Chondrocyte (in vitro differentiated cells): ENCODE data around the gene SMKR1. TPM values are rescaled to one million over a fixed set of nuclear protein-coding genes. Genes with fewer than 3 reads are reported as not detected.

Source experiments
- DNase-seq: peaks from one replicate; pipeline ENCODE4 v3.0.0; 2021; ENCODE audit warnings: mixed read lengths, low spot score
- H3K27ac Mint-ChIP-seq: one replicate; pipeline ENCODE4 v1.8.0; 2021; ENCODE audit warnings: mild to moderate bottlenecking, moderate library complexity, mixed read lengths; ENCODE audit not compliant: unreplicated experiment
- H3K27me3 Mint-ChIP-seq: 2 replicates; pipeline ENCODE4 v1.8.0; 2021; ENCODE audit warnings: low read depth, mixed read lengths
- H3K36me3 Mint-ChIP-seq: 2 replicates; pipeline ENCODE4 v1.8.0; 2021; ENCODE audit warnings: low read depth, mixed read lengths
- H3K4me1 Mint-ChIP-seq: 2 replicates; pipeline ENCODE4 v1.8.0; 2021; ENCODE audit warnings: low read depth, mild to moderate bottlenecking, mixed read lengths
- H3K4me3 Mint-ChIP-seq: one replicate; pipeline ENCODE4 v1.8.0; 2021; ENCODE audit warnings: mild to moderate bottlenecking, moderate library complexity, mixed read lengths; ENCODE audit not compliant: unreplicated experiment
- H3K9me3 Mint-ChIP-seq: 2 replicates; pipeline ENCODE4 v1.8.0; 2021; ENCODE audit warnings: low read depth, mixed read lengths
- total RNA-seq: library from RNA; stranded (reverse); gene quantifications from 3 replicates; pipeline ENCODE4 v1.2.1, GENCODE V29; 2021
- TF ChIP-seq, protein P1 (sequence below): fragments of 200-600 bp; sonication (generic); IDR thresholded peaks from 2 replicates; pipeline ENCODE4 v1.5.0; 2021; ENCODE audit warnings: antibody characterized with exemption, mild to moderate bottlenecking, moderate library complexity

Gene SMKR1
- total RNA-seq, 1 donor from 2014 or later = 0.20 TPM

GRCh38 chr7:129457101-129457500 is 45.2 kb upstream of the SMKR1 start:
- Mint-ChIP-seq H3K9me3 (no peaks in the 10 kb centered on the region), H3K4me1 (no peaks in the 10 kb centered on the region), H3K36me3 (no peaks in the 10 kb centered on the region), H3K27ac (no peak overlapping the region), H3K27me3 (no peaks in the 10 kb centered on the region), H3K4me3 (no peak overlapping the region)
- TF ChIP-seq, protein P1, sequence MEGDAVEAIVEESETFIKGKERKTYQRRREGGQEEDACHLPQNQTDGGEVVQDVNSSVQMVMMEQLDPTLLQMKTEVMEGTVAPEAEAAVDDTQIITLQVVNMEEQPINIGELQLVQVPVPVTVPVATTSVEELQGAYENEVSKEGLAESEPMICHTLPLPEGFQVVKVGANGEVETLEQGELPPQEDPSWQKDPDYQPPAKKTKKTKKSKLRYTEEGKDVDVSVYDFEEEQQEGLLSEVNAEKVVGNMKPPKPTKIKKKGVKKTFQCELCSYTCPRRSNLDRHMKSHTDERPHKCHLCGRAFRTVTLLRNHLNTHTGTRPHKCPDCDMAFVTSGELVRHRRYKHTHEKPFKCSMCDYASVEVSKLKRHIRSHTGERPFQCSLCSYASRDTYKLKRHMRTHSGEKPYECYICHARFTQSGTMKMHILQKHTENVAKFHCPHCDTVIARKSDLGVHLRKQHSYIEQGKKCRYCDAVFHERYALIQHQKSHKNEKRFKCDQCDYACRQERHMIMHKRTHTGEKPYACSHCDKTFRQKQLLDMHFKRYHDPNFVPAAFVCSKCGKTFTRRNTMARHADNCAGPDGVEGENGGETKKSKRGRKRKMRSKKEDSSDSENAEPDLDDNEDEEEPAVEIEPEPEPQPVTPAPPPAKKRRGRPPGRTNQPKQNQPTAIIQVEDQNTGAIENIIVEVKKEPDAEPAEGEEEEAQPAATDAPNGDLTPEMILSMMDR = no peak
- no peak for DNase-seq

- H3K27ac Mint-ChIP-seq = no peak overlapping the region
- H3K27me3 Mint-ChIP-seq = no peaks in the 10 kb centered on the region
- no peaks in the 10 kb centered on the region for H3K36me3 Mint-ChIP-seq
Observed at GRCh38 chr7:129458171-129458570, 44.2 kb upstream of the SMKR1 start.

GRCh38 chr7:129461809-129462208 is 40.5 kb upstream of the SMKR1 start:
- no peak overlapping the region for H3K27ac Mint-ChIP-seq
- no peaks in the 10 kb centered on the region for H3K36me3 Mint-ChIP-seq
- TF ChIP-seq, protein P1 = no peak
- no peak overlapping the region for H3K4me3 Mint-ChIP-seq
- H3K4me1 Mint-ChIP-seq = no peaks in the 10 kb centered on the region
- H3K9me3 Mint-ChIP-seq = no peaks in the 10 kb centered on the region
- DNase-seq = no peak
- H3K27me3 Mint-ChIP-seq = no peaks in the 10 kb centered on the region

More at GRCh38 chr7:129458171-129458570, 44.2 kb upstream of the SMKR1 start:
- Mint-ChIP-seq H3K4me3 (no peak overlapping the region), H3K4me1 (no peaks in the 10 kb centered on the region), H3K9me3 (no peaks in the 10 kb centered on the region)
- DNase-seq = no peak
- TF ChIP-seq, protein P1 = no peak

GRCh38 chr7:129462420-129462819 is 39.9 kb upstream of the SMKR1 start:
- Mint-ChIP-seq H3K36me3 (no peaks in the 10 kb centered on the region), H3K4me3 (no peak overlapping the region), H3K4me1 (no peaks in the 10 kb centered on the region), H3K27ac (no peak overlapping the region), H3K9me3 (no peaks in the 10 kb centered on the region), H3K27me3 (no peaks in the 10 kb centered on the region)
- no peak for DNase-seq
- TF ChIP-seq, protein P1 = no peak

DNA sequence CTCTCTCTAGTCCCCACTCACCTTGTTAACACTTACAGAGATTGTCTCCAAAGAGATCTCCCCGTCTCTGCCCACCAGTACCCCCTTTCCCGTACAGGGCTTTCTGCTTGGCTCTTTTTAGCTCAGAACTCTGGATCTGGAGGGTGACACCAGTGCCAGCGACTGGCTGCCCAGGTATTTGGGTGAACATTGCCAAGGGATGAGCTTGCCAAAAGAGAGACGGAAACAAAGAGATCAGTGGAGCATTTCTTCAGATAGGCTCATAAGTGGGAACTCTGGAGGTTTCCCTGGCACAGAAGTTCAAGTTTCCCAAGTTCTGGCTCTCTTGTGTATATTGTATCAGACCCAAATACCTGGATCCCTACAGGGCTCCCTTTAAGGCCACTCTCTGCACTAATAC is 38.1 kb upstream of the SMKR1 start:
- Mint-ChIP-seq H3K4me3 (no peak overlapping the region), H3K27ac (no peak overlapping the region), H3K36me3 (no peaks in the 10 kb centered on the region), H3K9me3 (no peaks in the 10 kb centered on the region), H3K4me1 (no peaks in the 10 kb centered on the region), H3K27me3 (no peaks in the 10 kb centered on the region)
- TF ChIP-seq, protein P1 = no peak
- DNase-seq = no peak
